Stimulated activated CD8-positive, alpha-beta memory T cell treated with anti-CD3 and anti-CD28 coated beads, Interleukin-4, amount 100 ng/mL, for 48 hours (primary cell): ENCODE data around the gene SRMS.
"Not testable (repeated sequence)": the region's sequence is repeated elsewhere in the genome, so short reads cannot be mapped to it uniquely, and the experiment has no call there.

Experiments
- DNase-seq: peaks from one replicate; pipeline ENCODE4 v3.0.0-alpha.2; 2020

SRMS gene

GRCh38 chr20:63519668-63520503 lies 27.7 kb downstream of the SRMS start:
- peak; percentile 74 for DNase-seq

GRCh38 chr20:63518946-63519667 lies 28.4 kb downstream of the SRMS start:
- no peak for DNase-seq

GRCh38 chr20:63518351-63518861 lies 29.1 kb downstream of the SRMS start:
- no peak for DNase-seq

- DNase-seq = no peak
Measured at GRCh38 chr20:63517376-63518309, 29.9 kb downstream of the SRMS start.

- DNase-seq = not testable (repeated sequence)
Measured at GRCh38 chr20:63514520-63514919, 33.0 kb downstream of the SRMS start.

GRCh38 chr20:63513207-63513606 lies 34.3 kb downstream of the SRMS start:
- DNase-seq = no peak

- DNase-seq = no peak
Measured at GRCh38 chr20:63509088-63509564, 38.4 kb downstream of the SRMS start.

- no peak for DNase-seq
Measured at GRCh38 chr20:63508072-63508768, 39.3 kb downstream of the SRMS start.

- no peak for DNase-seq
Measured at GRCh38 chr20:63507083-63507743, 40.3 kb downstream of the SRMS start.

GRCh38 chr20:63505723-63506122 lies 41.8 kb downstream of the SRMS start:
- DNase-seq = no peak

GRCh38 chr20:63505281-63505680 lies 42.3 kb downstream of the SRMS start:
- no peak for DNase-seq

GRCh38 chr20:63504642-63505041 lies 42.9 kb downstream of the SRMS start:
- no peak for DNase-seq

GRCh38 chr20:63503524-63503923 lies 44.0 kb downstream of the SRMS start:
- no peak for DNase-seq

- no peak for DNase-seq
Measured at GRCh38 chr20:63502671-63503172, 44.8 kb downstream of the SRMS start.

- DNase-seq = no peak
Measured at GRCh38 chr20:63501818-63502670, 45.5 kb downstream of the SRMS start.

GRCh38 chr20:63500902-63501817 lies 46.4 kb downstream of the SRMS start:
- DNase-seq = no peak

- no peak for DNase-seq
Measured at GRCh38 chr20:63500151-63500901, 47.2 kb downstream of the SRMS start.

- no peak for DNase-seq
Measured at GRCh38 chr20:63499338-63499969, 48.1 kb downstream of the SRMS start.
